Hepatocyte (in vitro differentiated cells): ENCODE data around the gene SYT10.
"Not testable (repeated sequence)": the region's sequence is repeated elsewhere in the genome, so short reads cannot be mapped to it uniquely, and the experiment has no call there.

Experiments used
- CTCF ChIP-seq: fragments of 200-600 bp; sonication (generic); IDR thresholded peaks from 2 replicates; pipeline ENCODE4 v1.5.1; 2016; ENCODE audit warnings: antibody characterized with exemption, mild to moderate bottlenecking; ENCODE audit not compliant: poor library complexity
- EZH2 ChIP-seq: fragments of 200-600 bp; sonication (generic); IDR thresholded peaks from 2 replicates; pipeline ENCODE4 v1.6.1; 2016; ENCODE audit warnings: antibody characterized with exemption, mild to moderate bottlenecking, borderline replicate concordance

GRCh38 chr12:33331961-33332398 is 107.6 kb downstream of the SYT10 start:
- not testable (repeated sequence) for TF ChIP-seq EZH2, CTCF
